Hematopoietic multipotent progenitor cell treated with erythropoietin and hydrocortisone succinate and interleukin-3 and kit ligand, for 17 days (in vitro differentiated cells): Measurements from ENCODE around the gene A3GALT2.
"Not testable (repeated sequence)": the region's sequence is repeated elsewhere in the genome, so short reads cannot be mapped to it uniquely, and the experiment has no call there.

ENCODE experiments used
- DNase-seq: peaks from one replicate; pipeline ENCODE4 v3.0.0-alpha.2; 2015; ENCODE audit warnings: low spot score

A3GALT2 gene

GRCh38 chr1:33292726-33293340 is 28.1 kb downstream of the A3GALT2 start:
- DNase-seq = no peak

- not testable (repeated sequence) for DNase-seq
Observed at GRCh38 chr1:33290615-33291014, 30.3 kb downstream of the A3GALT2 start.

- no peak for DNase-seq
Observed at GRCh38 chr1:33289858-33290154, 31.1 kb downstream of the A3GALT2 start.

GRCh38 chr1:33288976-33289857 is 31.7 kb downstream of the A3GALT2 start:
- DNase-seq = no peak

GRCh38 chr1:33287317-33287716 is 33.6 kb downstream of the A3GALT2 start:
- DNase-seq = no peak

GRCh38 chr1:33286451-33287185 is 34.3 kb downstream of the A3GALT2 start:
- no peak for DNase-seq

- no peak for DNase-seq
Observed at GRCh38 chr1:33284049-33284448, 36.8 kb downstream of the A3GALT2 start.

GRCh38 chr1:33282791-33283190 is 38.1 kb downstream of the A3GALT2 start:
- no peak for DNase-seq

- no peak for DNase-seq
Observed at GRCh38 chr1:33281554-33282303, 39.2 kb downstream of the A3GALT2 start.

- no peak for DNase-seq
Observed at GRCh38 chr1:33280091-33280661, 40.7 kb downstream of the A3GALT2 start.

GRCh38 chr1:33277488-33278084 is 43.3 kb downstream of the A3GALT2 start:
- no peak for DNase-seq

- DNase-seq = no peak
Observed at GRCh38 chr1:33276573-33277298, 44.2 kb downstream of the A3GALT2 start.

- DNase-seq = no peak
Observed at GRCh38 chr1:33275706-33276572, 45.0 kb downstream of the A3GALT2 start.

GRCh38 chr1:33275195-33275594 is 45.7 kb downstream of the A3GALT2 start:
- DNase-seq = no peak

GRCh38 chr1:33274446-33274845 is 46.5 kb downstream of the A3GALT2 start:
- no peak for DNase-seq

- no peak for DNase-seq
Observed at GRCh38 chr1:33273961-33274371, 46.9 kb downstream of the A3GALT2 start.

GRCh38 chr1:33273406-33273805 is 47.5 kb downstream of the A3GALT2 start:
- DNase-seq = no peak

- no peak for DNase-seq
Observed at GRCh38 chr1:33272930-33273329, 48.0 kb downstream of the A3GALT2 start.

GRCh38 chr1:33272509-33272908 is 48.4 kb downstream of the A3GALT2 start:
- DNase-seq = no peak
